ENCODE measurements around the gene APOA1. TPM values are rescaled to one million over a fixed set of nuclear protein-coding genes. Genes with fewer than 3 reads are reported as not detected.

Gene APOA1
- total RNA-seq, 1 donor from 2014 or later, result 116 TPM

- H3K9me3 Mint-ChIP-seq, result no peaks in the 10 kb centered on the region
- no peaks in the 10 kb centered on the region for H3K27me3 Mint-ChIP-seq
- no peak overlapping the region for H3K4me3 Mint-ChIP-seq
- DNase-seq (ENCODE audit: extremely low spot score, unreplicated experiment), result no peak
- H3K4me1 Mint-ChIP-seq (ENCODE audit: unreplicated experiment), result peaks cover 12% of the 10 kb centered on the region
- no peaks in the 10 kb centered on the region for H3K36me3 Mint-ChIP-seq
- H3K27ac Mint-ChIP-seq, result no peak overlapping the region
- no peak for TF ChIP-seq CTCF (conservative IDR thresholded peaks at IDR 0.05)
Observed at GRCh38 chr11:116825434-116825833, 12.0 kb downstream of the APOA1 start.

GRCh38 chr11:116823031-116823843 lies 14.2 kb downstream of the APOA1 start, which contains the start of gene APOA4:
TSS of gene APOA4 (minus strand) at chr11:116823304. CDS start at chr11:116823191, 113 bp downstream.
- DNase-seq (ENCODE audit: extremely low spot score, unreplicated experiment), result no peak
- Mint-ChIP-seq H3K36me3 (no peaks in the 10 kb centered on the region), H3K9me3 (no peaks in the 10 kb centered on the region), H3K4me1 (ENCODE audit: unreplicated experiment) (peaks cover 8% of the 10 kb centered on the region), H3K27me3 (no peaks in the 10 kb centered on the region), H3K27ac (no peak within 1 kb of the TSS), H3K4me3 (no peak within 1 kb of the TSS)
- no peak for TF ChIP-seq CTCF (conservative IDR thresholded peaks at IDR 0.05)

- no peak overlapping the region for H3K27ac Mint-ChIP-seq
- no peak overlapping the region for H3K4me3 Mint-ChIP-seq
- no peak for TF ChIP-seq CTCF (conservative IDR thresholded peaks at IDR 0.05)
- H3K27me3 Mint-ChIP-seq, result no peaks in the 10 kb centered on the region
- H3K4me1 Mint-ChIP-seq (ENCODE audit: unreplicated experiment), result peaks cover 6% of the 10 kb centered on the region
- H3K36me3 Mint-ChIP-seq, result no peaks in the 10 kb centered on the region
- no peak for DNase-seq (ENCODE audit: extremely low spot score, unreplicated experiment)
- no peaks in the 10 kb centered on the region for H3K9me3 Mint-ChIP-seq
Observed at GRCh38 chr11:116822575-116822974, 14.8 kb downstream of the APOA1 start.

- H3K27ac Mint-ChIP-seq, result no peak overlapping the region
- H3K9me3 Mint-ChIP-seq, result no peaks in the 10 kb centered on the region
- no peak for TF ChIP-seq CTCF (conservative IDR thresholded peaks at IDR 0.05)
- H3K4me1 Mint-ChIP-seq (ENCODE audit: unreplicated experiment), result peaks cover under 1% of the 10 kb centered on the region
- H3K4me3 Mint-ChIP-seq, result no peak overlapping the region
- no peak for DNase-seq (ENCODE audit: extremely low spot score, unreplicated experiment)
- no peaks in the 10 kb centered on the region for H3K27me3 Mint-ChIP-seq
- no peaks in the 10 kb centered on the region for H3K36me3 Mint-ChIP-seq
Observed at GRCh38 chr11:116821050-116821918, 16.1 kb downstream of the APOA1 start.

- Mint-ChIP-seq H3K9me3 (no peaks in the 10 kb centered on the region), H3K4me3 (no peak overlapping the region), H3K4me1 (ENCODE audit: unreplicated experiment) (no peaks in the 10 kb centered on the region), H3K27me3 (no peaks in the 10 kb centered on the region), H3K36me3 (no peaks in the 10 kb centered on the region), H3K27ac (no peak overlapping the region)
- no peak for DNase-seq (ENCODE audit: extremely low spot score, unreplicated experiment)
- no peak for TF ChIP-seq CTCF (conservative IDR thresholded peaks at IDR 0.05)
Observed at GRCh38 chr11:116819049-116819448, 18.4 kb downstream of the APOA1 start.

Data from type B pancreatic cell (in vitro differentiated cells).